NCI-H1417 treated with DMSO at 0.1 percent for 48 hours (cell line): ENCODE measurements around the gene TARS2.

Experiments
- DNase-seq: peaks from one replicate; lab custom pipeline; 2025; lab: John Stamatoyannopoulos, UW

Gene TARS2

GRCh38 chr1:150537732-150538684 is 50.8 kb downstream of the TARS2 start:
- no peak for DNase-seq

DNA sequence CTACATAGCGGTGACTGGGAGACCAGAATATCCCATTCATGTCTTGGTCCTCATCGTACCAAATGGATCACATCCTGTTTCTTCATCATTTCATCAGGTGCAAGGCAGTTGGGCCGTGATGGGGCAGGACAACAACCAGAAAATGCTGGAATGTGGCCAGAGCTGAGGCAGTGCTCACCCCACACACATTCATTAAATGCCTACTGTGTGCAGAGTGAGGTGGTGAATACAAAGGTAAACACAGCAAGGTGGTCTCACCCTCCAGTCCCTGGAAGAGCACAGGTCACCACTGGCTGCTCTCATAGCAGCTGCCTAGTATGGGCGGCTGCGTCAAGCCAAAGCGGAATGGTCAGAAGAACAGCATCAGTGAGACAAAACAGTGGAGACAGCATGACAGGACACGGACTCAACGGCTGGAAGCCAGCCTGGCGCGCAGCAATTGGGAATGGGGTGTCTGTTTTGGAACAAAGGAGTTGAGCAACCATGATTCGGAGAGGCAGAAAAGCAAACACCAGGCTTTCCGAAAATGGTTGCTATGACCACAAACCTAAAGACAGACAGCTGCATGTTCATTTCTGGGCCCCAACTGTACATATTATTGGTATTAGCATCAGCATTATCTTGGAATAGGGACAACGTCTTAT is 56.4 kb downstream of the TARS2 start:
- DNase-seq, result peak; percentile 74

DNA sequence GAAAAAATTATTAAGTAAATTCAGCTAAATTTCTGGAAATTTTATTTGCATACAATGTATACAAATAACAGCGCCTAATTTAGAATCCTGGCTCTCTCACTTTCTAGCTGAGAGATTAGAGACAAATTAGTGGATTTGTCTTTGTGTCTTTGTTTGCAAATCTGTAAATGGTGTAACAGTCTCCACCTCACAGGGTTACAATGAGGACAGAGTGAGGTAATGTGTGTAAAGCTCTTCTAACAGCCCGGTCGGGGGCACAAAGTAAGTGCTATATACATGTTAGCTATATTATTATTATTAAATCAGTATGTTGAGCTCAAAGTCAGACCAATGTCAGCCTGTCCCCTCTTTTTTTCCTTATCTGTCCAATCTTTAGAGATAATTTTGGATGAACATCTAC is 57.0 kb downstream of the TARS2 start:
- no peak for DNase-seq

GRCh38 chr1:150545486-150546032 is 58.3 kb downstream of the TARS2 start:
- DNase-seq, result no peak

GRCh38 chr1:150546294-150546937 is 59.2 kb downstream of the TARS2 start:
- no peak for DNase-seq

DNA sequence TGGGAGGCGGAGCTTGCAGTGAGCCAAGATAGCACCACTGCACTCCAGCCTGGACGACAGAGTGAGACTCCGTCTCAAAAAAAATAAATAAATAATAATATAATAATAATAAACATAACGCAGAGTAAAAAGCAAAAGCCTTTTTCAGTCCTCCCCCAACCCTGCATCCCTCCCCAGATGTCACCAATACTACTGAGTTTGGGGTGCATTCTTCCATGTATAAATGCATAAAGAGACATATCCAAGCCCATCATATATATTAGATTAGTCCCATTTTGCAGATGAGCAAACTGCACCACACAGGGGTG is 61.1 kb downstream of the TARS2 start:
- DNase-seq, result no peak

GRCh38 chr1:150548632-150549495 is 61.6 kb downstream of the TARS2 start, which contains the start of gene ADAMTSL4:
ADAMTSL4 (plus strand) TSS chr1:150549408; CDS start chr1:150552289, 2,881 bp downstream.
- no peak for DNase-seq

GRCh38 chr1:150549496-150550221 is 62.4 kb downstream of the TARS2 start:
- DNase-seq, result no peak

GRCh38 chr1:150550222-150551050 is 63.2 kb downstream of the TARS2 start:
- no peak for DNase-seq

GRCh38 chr1:150551051-150551783 is 64.0 kb downstream of the TARS2 start:
- DNase-seq, result no peak

GRCh38 chr1:150551784-150552127 is 64.5 kb downstream of the TARS2 start:
- no peak for DNase-seq

DNA sequence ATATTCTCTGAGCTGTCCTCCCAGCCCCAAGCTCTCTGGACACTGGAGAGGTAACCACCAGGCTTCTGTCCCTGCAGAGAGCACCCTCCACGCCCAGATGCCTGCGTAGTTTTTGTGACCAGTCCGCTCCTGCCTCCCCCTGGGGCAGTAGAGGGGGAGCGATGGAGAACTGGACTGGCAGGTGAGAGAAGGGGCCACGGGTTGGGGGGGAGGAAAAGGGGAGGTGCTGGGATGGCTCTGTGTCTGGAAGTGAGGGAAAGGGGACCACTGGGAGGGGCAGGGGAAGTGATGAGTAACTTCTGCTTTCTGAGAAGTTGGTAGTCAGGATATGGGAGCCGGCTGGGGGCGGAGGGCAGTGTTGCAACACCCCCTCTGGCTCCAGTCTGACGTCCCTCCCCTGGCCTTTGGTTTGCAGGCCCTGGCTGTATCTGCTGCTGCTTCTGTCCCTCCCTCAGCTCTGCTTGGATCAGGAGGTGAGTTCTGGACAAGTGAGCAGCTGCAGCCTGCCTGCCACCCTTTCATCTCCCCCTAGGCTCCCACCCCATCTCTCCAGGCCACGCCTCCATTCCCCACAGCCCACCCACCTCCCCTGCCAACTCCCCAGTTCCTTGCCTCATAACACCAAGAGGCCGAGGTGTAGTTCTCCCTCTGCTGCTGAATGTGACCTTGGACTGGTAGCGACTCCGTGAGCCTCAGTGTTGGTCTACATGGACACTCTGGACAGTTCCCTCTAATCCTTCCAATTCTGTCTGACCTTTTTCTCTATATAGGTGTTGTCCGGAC is 65.1 kb downstream of the TARS2 start:
- no peak for DNase-seq

GRCh38 chr1:150552911-150553289 is 65.7 kb downstream of the TARS2 start:
- no peak for DNase-seq

- DNase-seq, result no peak
Measured at GRCh38 chr1:150553392-150554085, 66.3 kb downstream of the TARS2 start.

- no peak for DNase-seq
Measured at GRCh38 chr1:150554086-150554452, 66.8 kb downstream of the TARS2 start.

DNA sequence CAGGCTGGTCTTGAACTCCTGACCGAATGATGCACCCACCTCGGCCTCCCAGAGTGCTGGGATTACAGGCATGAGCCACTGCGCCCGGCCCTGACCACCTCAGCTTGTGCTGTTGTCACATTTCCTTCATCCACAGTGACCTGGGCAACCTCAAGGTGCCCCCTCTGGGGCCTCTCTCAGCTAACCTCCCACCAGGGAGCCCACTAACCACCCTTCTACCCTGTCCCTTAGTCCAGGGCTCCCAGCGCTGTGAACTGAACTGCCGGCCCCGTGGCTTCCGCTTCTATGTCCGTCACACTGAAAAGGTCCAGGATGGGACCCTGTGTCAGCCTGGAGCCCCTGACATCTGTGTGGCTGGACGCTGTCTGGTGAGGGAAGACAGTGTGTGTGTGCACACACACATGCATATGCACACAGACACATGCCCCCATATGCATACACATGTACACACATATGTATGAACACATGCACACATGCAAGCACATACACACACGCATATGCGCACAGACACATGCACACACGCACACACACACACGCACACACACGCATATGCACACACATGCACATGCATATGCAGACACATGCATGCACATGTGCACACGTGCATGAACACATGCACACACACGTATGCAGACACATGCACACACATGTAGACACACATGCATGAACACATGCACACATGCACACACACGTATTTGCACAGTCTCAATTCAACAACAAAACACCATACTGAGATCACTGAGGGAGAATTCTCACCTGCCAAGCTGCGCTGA is 68.2 kb downstream of the TARS2 start:
- DNase-seq, result no peak
